ENCODE measurements around the gene PROCA1.
A peak's percentile ranks its signal among the peaks of the same experiment; 100 is the strongest.
"Not testable (repeated sequence)": the region's sequence is repeated elsewhere in the genome, so short reads cannot be mapped to it uniquely, and the experiment has no call there.

PROCA1 gene

DNA sequence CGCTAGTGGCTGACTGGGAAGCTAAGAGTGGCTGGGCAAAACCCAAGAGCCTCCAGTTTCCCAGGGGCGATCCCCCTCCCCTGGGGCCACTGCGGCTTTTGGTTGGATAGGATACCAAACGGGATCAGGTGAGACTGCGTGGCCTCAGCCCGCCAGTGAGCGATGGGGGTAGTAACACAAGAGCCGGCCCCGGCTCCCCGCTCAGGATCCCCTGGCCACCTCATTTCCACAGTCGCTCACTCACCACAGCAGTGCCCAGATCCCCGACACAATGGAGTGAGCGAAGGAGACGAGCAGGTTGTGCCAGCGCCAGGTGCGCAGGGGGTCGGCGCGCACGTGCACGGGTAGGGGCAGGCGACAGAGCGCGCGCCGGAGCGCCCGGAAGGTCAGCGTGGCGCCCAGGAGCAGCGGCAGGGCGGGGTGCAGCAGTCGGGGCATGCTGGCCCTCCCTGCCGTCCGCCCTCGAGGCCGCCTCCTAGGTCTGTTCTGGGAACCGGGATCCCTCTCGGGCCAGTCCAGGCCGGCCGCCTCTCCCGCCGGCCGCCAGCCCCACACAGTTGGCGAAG, 14.1 kb upstream of the PROCA1 start:
- DNase-seq (ENCODE audit: low spot score) = no peak

DNA sequence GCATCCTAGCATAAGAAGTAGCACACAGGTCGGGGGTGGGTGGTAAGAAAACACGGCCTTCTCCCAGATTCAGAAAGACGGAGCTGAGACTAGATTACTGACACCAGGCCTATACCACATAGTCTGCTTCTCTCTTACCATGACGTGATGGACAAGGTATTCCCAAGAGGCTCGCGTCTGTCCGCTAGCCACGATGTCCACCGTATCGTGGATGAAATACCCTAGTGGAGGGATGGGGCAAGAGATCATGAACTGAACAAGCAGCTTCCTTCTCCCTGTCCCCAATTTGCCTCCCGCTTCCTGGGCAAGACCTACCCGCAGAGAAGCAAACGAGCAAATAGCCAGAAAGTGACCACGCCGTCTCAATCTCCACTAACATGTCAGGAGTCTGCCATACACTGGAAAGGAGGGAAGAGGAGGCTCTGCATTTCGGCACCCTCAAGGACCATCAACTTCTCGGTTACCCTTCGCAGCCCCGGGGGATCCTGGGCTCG, 13.5 kb upstream of the PROCA1 start:
- DNase-seq (ENCODE audit: low spot score) = no peak

DNA sequence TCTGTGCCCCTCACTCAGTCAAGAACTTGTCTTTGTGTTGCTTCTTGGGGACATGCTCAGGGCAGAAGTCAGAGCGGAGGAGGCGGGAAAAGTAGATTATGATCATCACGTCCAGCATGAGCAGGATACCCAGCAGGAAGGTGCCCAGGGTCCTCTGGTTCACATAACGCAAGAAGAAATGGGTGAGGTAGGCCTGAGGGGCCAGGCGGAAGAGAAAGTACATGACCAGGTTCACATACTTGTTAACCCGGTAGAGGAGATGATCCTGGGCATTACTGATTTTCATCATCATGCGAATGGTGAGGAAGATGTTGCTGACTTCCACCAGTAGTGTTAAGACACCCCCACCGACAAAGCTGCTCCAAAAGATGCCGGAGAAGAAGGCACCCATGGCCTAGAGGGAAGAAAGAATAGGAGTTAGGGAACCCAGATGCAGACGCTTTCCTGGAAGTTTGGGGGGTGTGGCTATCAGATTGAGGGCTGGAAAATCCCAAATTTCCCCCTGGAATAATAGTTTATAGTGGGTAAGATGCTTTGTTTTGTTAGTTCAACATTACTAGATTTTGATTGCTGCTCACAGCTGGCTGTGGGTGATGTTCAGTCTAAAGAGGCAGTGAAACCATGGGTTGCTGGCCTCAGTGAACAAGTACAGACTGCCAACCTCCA, 12.9 kb upstream of the PROCA1 start:
- no peak for DNase-seq (ENCODE audit: low spot score)

DNA sequence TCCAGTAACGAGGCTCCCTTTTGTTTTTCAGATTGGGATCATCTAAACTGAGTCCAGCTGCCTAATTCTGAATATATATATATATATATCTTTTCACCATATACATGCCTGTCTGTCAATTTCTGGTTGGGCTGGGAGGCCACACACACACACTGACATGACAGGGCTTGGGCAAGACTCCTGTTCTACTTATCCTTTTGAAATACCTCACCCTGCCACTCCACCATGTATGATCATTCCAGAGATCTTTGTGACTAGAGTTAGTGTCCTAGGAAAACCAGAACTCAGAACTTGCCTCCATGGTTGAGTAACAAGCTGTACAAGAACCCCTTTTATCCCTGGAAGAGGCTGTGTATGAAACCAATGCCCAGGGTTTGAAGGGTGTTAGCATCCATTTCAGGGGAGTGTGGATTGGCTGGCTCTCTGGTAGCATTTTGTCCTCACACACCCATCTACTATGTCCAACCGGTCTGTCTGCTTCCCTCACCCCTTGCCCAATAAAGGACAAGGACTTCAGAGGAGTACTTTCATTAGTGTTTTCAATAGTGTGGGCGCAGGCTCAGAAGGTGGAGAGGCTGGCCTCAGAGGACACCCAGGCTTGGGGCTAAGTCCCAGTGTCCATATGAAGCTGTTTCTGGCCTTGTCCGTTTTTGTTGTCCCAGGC, 12.3 kb upstream of the PROCA1 start:
- DNase-seq (ENCODE audit: low spot score) = not testable (repeated sequence)

DNA sequence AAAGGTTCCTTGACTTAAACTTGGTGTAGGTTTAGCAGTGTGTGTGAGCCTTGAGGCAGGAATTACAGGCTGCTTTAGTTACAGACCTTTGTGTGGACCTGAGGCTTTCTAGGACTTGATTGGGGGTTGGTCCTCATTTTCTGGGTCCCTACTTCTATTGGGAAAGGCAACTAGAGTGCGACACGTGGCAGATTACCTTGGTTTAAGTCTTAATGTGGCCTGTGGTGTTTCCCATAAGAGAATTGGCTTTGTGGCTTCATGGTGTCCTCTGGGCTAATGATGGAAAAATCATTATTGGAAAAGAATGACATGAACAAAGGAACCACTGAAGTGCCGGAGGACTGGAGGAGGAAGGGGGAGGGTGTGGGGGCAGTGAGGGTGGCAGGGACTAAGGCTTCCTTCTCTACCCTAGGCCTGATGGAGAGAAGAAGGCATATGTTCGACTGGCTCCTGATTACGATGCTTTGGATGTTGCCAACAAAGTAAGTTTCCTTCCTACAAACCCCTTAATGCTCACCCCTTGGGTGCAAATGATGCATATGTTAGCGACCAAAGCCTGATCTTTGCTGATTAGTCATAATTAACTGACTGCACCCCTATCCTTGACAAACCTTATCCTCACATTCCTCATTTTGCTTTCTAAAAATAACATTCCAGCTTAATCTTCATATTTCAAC, 11.6 kb upstream of the PROCA1 start:
- no peak for DNase-seq (ENCODE audit: low spot score)

DNA sequence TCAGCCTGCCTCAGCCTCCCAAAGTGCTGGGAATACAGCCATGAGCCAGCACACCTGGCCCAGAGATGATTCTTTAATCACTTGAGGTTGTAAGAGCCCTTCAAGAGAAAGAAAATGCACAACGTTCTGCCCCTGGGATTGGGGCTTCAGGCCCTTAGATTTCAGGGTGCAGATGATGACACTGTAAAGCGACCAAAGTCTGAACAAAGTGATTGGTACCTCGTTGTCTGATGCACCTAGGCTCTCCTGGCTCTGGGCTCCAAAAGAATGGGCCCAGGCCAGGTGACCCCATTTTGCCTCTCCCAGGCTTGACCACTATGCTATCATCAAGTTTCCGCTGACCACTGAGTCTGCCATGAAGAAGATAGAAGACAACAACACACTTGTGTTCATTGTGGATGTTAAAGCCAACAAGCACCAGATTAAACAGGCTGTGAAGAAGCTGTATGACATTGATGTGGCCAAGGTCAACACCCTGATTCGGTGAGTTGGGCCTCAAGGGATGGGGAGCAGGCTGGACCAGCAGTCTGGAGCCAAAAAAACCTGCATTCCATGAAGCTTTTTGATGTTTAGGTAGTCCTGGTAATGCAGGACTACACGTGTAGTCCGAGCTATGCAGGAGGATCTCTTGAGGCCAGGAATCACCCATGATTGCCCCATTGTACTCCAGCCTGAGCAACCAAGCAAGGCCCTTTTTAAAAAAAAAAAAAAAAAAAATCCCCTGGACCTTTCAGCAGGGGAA, 10.9 kb upstream of the PROCA1 start:
- no peak for DNase-seq (ENCODE audit: low spot score)

DNA sequence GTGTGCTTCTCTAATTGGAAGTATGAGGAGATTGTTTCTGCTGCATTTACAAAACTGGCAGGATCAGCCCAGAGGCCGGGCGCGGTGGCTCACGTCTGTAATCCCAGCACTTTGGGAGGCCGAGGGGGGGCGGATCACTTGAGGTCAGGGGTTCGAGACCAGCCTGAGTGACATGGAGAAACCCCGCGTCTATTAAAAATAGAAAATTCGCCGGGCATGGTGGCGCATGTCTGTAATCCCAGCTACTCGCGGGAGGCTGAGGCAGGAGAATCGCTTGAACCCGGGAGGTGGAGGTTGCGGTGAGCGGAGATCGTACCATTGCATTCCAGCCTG, 9.3 kb upstream of the PROCA1 start:
- DNase-seq (ENCODE audit: low spot score) = not testable (repeated sequence)

DNA sequence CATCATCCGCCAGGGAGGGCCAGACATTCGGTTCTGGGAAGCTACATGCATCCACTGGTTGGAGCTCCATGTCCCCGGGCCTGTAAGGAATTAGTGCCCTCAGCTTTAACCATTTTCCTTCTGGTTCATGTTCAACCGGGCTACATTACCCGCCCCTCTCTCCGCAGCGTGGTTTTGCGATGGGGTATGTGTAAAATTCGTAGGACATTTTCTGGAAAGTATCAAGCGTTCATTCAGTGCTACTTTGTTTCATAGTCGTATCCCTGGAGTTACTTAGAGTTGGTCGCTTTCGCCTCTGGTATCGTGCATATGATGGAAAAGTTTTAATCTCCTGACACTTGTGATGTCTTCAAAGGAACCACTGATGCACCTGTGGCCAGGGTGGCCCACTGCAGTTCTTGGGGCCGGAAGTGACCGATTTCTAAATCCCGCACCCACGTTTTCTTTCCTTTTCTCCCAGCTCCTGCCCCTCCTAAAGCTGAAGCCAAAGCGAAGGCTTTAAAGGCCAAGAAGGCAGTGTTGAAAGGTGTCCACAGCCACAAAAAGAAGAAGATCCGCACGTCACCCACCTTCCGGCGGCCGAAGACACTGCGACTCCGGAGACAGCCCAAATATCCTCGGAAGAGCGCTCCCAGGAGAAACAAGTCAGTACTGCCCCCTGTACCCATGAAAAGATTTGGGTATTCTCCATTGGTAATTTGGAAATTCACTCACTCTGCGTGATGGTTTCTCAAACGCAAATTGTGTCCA, 8.7 kb upstream of the PROCA1 start:
- DNase-seq (ENCODE audit: low spot score) = no peak

DNA sequence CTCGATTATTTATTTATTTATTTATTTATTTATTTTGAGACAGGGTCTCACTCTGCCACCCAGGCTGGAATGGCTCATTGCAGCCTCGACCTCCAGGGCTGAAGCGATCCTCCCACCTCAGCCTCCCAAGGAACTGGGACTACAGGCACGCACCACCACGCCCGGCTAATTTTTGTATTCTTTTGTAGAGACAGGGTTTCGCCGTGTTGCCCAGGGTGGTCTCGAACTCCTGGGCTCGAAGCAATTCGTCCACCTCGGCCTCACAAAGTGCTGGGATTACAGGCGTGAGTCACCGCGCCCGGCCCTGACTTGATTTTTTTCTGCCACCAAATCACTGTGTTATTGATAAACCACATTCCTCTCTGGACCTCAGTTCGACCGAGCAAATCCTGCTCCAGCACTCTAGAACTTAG, 7.3 kb upstream of the PROCA1 start:
- no peak for DNase-seq (ENCODE audit: low spot score)

DNA sequence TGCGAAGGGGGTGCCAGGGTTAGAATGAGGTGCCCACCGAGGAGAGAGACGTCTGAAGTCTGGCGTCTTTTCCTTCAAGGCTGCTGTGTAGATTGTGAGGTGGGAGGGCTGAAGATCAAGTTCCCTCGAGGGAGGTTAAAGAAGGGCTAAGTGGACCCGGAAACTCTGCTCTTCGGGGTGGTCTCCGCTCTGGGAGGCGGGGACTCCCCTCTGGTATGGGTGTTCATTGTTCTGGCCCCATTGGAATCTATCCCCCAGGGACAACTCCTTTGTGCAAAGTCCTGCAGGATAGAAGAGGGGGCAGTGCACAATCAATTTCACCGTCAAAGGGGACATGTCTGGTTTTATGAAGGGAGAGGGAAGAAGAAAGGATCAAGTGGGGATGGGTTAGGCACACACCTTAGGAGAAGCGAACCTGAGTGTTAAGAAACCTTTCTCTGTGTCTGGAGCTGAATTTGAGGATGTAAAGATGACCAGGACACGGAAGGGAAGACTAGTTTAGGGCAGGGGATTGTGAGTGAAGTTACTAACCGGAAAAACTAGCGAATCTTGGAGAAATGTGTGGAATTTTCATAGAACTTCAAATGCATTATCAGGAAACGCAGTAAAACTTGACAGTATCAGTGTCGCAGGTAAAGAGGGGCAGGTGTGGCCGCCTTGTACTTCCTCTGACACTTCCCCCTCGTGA, 6.8 kb upstream of the PROCA1 start:
- no peak for DNase-seq (ENCODE audit: low spot score)

DNA sequence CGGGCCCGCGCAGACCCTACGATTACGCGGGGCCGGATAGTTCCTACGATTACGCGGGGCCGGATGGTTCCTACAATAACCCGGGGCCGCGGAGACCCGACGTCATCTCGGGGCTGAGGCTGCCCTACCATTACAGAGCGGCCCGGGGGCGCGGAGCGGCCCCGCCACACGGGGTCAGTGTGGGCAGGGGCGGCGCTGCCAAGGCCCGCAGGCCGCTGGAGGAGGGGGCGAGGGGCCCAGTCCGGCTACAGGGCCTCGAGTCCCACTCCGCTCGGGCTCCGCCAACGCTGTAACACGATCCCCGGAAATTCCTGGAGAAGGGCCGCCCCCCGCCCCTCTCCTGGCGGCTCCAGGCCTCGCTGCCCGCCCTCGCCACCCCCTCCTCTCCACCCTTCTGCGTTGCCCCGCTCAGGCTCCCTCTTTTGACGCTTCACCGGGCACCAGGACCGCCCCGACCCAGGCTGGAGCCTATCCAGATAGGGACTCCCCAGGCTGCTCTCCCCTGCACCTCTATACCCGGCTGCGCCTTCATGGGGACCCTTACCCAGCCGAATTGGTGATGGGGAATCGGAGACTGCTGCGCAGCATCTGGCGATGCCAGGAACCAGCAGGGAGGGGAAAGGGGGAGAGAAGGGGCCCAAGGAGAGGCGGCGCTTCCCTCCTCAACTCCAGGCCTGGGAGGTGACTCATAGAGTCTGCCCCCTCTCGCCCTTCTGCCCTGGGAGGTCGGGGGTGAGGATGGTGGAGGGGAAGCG, 6.1 kb upstream of the PROCA1 start, which contains the start of gene RAB34:
RAB34 (minus strand) TSS at position 291 of the 755 bp plus-strand sequence. CDS start 602 bp downstream, outside the sequence.
- no peak for DNase-seq (ENCODE audit: low spot score)

DNA sequence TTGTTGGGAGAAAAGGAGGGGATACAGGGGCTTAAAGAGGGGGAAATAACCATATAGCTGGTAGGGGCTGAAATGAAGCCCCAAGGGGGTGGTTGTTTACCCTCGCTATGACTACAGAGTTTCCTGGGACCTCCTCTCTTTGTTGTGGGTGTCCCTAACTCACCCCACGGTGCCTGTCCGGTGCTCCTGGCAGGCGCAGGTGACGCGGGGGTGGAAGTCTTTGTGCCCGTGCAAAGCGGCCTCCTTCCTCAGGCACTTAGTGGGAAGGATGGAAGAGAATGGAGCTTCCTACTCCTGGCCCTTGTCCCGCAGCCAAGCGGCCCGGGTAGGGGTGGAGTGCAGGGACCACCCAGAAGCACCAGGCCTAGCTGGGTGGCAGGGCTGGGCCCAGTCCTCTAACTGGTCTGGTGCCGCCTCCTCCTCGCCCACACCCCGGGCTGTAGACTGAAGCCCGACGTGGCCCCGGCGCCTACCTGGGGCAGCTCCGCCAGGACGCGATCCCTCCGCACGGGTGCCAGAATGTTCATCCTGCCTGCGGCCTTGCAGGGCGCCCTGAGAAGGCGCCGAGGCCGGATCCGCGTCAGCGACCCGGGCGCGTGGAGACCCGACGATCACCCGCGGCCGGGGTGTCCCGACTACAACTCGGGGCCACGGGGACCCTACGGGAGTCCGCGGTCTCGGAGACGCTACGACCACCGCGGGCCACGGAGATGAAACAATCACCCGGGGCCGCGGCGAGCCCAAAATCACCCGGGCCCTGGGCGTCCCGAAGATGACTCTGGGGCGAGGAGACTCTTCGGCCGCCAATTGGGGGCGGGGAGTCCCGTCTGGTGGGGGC, 5.3 kb upstream of the PROCA1 start:
- DNase-seq (ENCODE audit: low spot score) = no peak

DNA sequence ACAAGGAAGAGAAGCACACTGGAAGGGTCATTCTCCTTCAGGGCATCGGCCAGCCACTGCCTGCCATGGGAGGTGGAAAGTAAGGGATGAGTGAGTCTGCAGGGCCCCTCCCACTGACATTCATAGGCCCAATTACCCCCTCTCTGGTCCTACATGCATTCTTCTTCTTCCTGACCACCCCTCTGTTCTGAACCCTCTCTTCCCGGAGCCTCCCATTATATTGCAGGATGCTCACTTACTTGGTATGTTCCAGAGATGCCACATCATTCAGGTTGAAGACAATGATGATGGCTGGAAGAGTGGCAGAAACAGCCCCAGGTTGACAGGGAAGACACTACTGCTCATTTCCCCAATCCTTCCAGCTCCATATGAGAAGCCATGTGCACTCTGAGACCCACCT, 3.5 kb upstream of the PROCA1 start:
- DNase-seq (ENCODE audit: low spot score) = no peak

DNA sequence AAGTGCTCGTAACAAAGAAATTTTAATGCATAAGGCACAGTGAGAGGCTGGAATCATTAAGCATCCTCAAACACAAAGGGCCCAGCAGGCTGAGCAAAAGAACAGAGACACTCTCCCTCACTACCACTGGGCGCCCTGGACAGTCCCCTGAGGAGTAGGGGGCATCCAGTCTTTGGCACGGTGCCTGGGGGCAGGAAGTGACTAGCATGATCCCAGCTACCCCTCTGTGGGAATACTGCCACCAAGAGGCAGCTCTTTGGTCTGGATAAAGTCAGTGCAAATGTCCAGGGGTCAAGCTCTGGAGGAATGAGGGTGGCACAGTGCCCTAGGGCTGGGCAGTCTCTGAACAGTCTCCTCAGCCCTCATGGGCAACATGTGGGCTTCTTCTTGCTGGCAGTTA, 2.6 kb upstream of the PROCA1 start:
- DNase-seq (ENCODE audit: low spot score) = no peak

DNA sequence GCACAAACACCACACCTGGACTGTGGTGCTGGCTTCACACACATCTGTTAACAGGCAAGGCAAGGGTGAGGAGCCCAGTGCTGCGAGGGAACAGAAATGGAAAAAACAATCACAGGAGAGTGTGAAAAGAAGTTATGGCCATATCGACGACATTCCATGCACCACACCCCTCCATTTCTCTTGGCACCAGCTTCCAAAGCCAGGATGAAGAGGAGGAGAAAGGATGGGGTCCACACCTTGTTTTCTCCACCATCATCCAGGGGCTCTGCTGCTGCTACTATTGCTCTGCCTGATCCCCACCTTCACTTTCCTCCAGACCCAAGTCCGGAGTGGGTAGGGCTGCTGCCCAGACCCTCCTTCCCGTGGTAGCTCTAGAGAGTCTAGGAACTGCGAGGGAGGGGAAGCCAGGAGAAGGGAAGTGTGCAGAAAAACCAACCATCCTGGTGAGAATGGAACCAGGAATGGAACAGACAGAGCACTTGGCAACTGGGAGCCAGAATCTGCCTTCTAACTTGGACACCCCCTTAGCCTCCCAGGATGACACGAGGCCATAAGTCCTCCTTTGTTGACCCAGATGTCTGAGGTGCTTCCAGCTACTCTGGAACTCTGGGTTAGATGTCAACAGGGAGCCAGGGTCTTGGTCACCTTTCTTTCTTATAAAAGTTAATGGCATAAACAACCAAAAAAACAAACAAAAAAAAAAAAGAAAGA, 1.2 kb upstream of the PROCA1 start:
- DNase-seq (ENCODE audit: low spot score) = no peak

DNA sequence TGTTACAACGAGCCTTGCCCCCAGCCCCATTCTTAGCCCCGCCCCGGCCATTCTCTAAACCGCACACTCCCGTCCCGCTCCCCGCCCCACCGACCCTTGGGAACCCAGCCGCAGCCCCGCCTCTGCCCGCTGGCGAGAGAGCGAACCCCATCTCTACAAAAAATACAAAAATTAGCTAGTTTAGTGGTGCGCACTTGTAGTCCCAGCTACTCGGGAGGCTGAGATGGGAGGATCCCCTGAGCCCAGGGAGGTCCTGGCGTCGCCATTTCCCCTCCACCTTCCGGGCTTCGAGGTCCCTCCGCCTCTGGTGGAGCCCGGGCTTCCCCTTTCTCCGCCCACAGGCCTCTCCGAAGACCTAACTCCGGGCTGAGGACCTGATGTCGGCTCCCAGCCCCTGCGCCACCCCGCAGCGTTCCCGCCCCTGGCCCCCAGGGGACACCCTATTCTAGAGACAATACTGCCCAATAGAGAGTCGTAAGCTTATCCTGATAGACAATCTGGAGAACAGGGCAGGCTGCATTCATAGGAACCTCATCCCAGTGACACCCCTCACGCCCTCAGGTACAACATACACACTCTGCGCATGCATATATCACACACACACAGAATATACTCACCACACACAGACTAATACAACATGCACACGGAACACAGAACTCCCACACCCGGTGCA, 480 bp upstream of the PROCA1 start:
- peak; percentile 61 for DNase-seq (ENCODE audit: low spot score)

DNA sequence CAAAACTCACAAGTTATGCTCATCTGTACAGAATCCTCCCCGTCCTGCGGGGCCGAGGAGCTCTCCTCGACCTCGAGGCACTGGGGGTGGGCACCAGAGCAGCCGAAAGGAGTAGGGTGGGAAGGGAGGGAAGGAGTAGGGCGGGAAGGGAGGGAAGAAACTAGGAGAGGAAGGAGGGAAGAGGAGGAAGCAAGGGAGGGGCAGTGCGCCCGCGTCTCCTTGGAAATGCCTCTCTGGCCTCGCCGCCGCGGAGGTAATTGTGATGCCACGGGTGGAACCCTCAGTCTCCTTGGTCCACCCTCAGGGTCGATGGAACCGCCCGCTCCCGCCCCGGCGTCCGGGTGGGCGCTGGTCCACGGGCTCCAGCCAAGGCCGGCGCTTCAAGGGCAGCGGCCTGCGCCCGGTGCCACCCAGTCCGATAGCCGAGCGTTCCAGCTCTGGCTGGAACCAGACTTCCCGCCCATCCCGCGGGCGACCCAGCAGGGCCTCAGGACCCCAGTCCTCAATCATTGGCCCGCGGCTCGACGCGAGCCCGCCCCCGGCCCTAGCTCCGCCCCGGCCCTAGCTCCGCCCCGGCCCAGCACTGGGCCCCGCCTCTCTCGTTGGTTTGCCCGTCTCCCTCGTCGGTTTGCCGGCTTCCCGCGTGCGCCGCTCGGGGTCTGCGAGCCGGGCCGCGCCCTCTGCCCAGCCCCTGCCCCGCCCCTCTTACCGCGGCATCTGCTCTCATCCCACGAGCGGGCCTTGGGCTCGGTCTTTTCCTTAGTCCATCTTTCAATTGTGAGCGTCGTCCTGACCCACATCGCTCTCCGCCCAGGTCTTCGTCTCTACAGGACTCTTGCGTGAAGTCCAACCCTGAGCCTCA, 596 bp downstream of the PROCA1 start:
- peak; percentile 91 for DNase-seq (ENCODE audit: low spot score)

Data from CD4-positive, alpha-beta T cell treated with Interleukin-2 at 100 ng/mL for 4 hours (primary cell).